HepG2 (cell line): ENCODE results near the gene MLLT10.

Experiments used
- BHLHE40 ChIP-seq: IDR thresholded peaks from 2 replicates; pipeline ENCODE4 v1.6.1; 2011; ENCODE audit warnings: low read length, improper control_type of control experiment
- ISX ChIP-seq: sonication (generic); formaldehyde crosslinking; conservative IDR thresholded peaks from 2 replicates; pipeline ENCODE4 v1.5.0; 2020; ENCODE audit warnings: missing genetic modification reagents
- KAT8 ChIP-seq: IDR thresholded peaks from 2 replicates; pipeline ENCODE4 v1.6.1; 2016; ENCODE audit warnings: missing genetic modification reagents, missing compliant biosample characterization
- MAX ChIP-seq: IDR thresholded peaks from 2 replicates; pipeline ENCODE4 v1.6.1; 2012; ENCODE audit warnings: inconsistent platforms
- POLR2AphosphoS5 ChIP-seq: IDR thresholded peaks from 2 replicates; pipeline ENCODE4 v1.6.1; 2012; ENCODE audit warnings: low read depth, low read length
- ZNF644 ChIP-seq: IDR thresholded peaks from 2 replicates; pipeline ENCODE4 v1.6.1; 2016; ENCODE audit warnings: low read depth
- ZNF7 ChIP-seq: IDR thresholded peaks from 2 replicates; pipeline ENCODE4 v1.6.1; 2016; ENCODE audit warnings: missing biosample characterization, missing genetic modification reagents
- TF ChIP-seq, protein P1 (sequence below): sonication (generic); formaldehyde crosslinking; IDR thresholded peaks from 2 replicates; pipeline ENCODE4 v1.5.0; 2020; ENCODE audit warnings: mild to moderate bottlenecking, missing genetic modification reagents, moderate library complexity

DNA sequence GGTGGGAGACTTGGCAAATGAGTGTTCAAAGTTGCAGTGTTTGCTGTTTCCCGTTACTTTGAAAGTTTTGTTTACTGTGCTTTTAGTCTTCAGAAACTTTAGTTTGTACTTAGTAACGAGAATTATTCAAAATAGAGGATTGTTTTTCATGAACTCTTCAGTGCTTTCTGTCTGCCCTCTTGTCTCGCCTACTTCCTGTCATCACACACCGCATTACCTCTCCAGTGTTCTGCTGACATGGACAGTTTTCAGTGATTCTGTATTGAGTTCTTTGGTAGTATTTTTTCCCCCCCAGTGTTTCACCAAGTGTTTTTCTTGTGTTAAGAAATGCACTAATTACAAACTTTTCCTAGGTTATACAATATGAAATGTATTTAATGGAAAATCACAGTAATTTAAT lies 207.0 kb downstream of the MLLT10 start:
- TF ChIP-seq KAT8 (CRISPR knock-in tag) (no peak), ISX (CRISPR knock-in tag) (no peak), POLR2AphosphoS5 (no peak), MAX (no peak), ZNF644 (CRISPR knock-in tag) (no peak), BHLHE40 (no peak), ZNF7 (CRISPR knock-in tag) (no peak)
- TF ChIP-seq, protein P1, sequence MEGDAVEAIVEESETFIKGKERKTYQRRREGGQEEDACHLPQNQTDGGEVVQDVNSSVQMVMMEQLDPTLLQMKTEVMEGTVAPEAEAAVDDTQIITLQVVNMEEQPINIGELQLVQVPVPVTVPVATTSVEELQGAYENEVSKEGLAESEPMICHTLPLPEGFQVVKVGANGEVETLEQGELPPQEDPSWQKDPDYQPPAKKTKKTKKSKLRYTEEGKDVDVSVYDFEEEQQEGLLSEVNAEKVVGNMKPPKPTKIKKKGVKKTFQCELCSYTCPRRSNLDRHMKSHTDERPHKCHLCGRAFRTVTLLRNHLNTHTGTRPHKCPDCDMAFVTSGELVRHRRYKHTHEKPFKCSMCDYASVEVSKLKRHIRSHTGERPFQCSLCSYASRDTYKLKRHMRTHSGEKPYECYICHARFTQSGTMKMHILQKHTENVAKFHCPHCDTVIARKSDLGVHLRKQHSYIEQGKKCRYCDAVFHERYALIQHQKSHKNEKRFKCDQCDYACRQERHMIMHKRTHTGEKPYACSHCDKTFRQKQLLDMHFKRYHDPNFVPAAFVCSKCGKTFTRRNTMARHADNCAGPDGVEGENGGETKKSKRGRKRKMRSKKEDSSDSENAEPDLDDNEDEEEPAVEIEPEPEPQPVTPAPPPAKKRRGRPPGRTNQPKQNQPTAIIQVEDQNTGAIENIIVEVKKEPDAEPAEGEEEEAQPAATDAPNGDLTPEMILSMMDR (CRISPR knock-in tag): no peak
